ENCODE results near the gene YARS1.

Gene YARS1

GRCh38 chr1:32765570-32766327, 51.4 kb downstream of the YARS1 start:
- no peak for DNase-seq (ENCODE audit: low read depth)

- no peak for DNase-seq (ENCODE audit: low read depth)
Measured at GRCh38 chr1:32764826-32765569, 52.2 kb downstream of the YARS1 start.

- DNase-seq (ENCODE audit: low read depth): no peak
Measured at GRCh38 chr1:32763221-32763620, 53.9 kb downstream of the YARS1 start.

GRCh38 chr1:32761936-32762335, 55.2 kb downstream of the YARS1 start:
- DNase-seq (ENCODE audit: low read depth): no peak

- peak; percentile 48 for DNase-seq (ENCODE audit: low read depth)
Measured at GRCh38 chr1:32761253-32761877, 55.8 kb downstream of the YARS1 start.

- DNase-seq (ENCODE audit: low read depth): no peak
Measured at GRCh38 chr1:32759997-32760623, 57.0 kb downstream of the YARS1 start.

- DNase-seq (ENCODE audit: low read depth): no peak
Measured at GRCh38 chr1:32759521-32759981, 57.6 kb downstream of the YARS1 start.

- DNase-seq (ENCODE audit: low read depth): no peak
Measured at GRCh38 chr1:32758795-32759430, 58.2 kb downstream of the YARS1 start.

- DNase-seq (ENCODE audit: low read depth): no peak
Measured at GRCh38 chr1:32758177-32758794, 58.9 kb downstream of the YARS1 start.

GRCh38 chr1:32757213-32757895, 59.8 kb downstream of the YARS1 start:
- no peak for DNase-seq (ENCODE audit: low read depth)

- DNase-seq (ENCODE audit: low read depth): no peak
Measured at GRCh38 chr1:32755810-32756159, 61.4 kb downstream of the YARS1 start.

GRCh38 chr1:32755098-32755809, 61.9 kb downstream of the YARS1 start:
- no peak for DNase-seq (ENCODE audit: low read depth)

- peak; percentile 12 for DNase-seq (ENCODE audit: low read depth)
Measured at GRCh38 chr1:32754317-32755097, 62.7 kb downstream of the YARS1 start.

GRCh38 chr1:32753532-32754316, 63.4 kb downstream of the YARS1 start:
- DNase-seq (ENCODE audit: low read depth): peak; percentile 18

GRCh38 chr1:32749771-32750170, 67.4 kb downstream of the YARS1 start:
- DNase-seq (ENCODE audit: low read depth): no peak

GRCh38 chr1:32749332-32749731, 67.8 kb downstream of the YARS1 start:
- DNase-seq (ENCODE audit: low read depth): no peak

- DNase-seq (ENCODE audit: low read depth): no peak
Measured at GRCh38 chr1:32748926-32749325, 68.2 kb downstream of the YARS1 start.

- no peak for DNase-seq (ENCODE audit: low read depth)
Measured at GRCh38 chr1:32748348-32748747, 68.8 kb downstream of the YARS1 start.

GRCh38 chr1:32746130-32746529, 71.0 kb downstream of the YARS1 start:
- no peak for DNase-seq (ENCODE audit: low read depth)

Measured in fibroblast of gingiva (primary cell).